DMS153 treated with DMSO at 0.1 percent for 48 hours (cell line): ENCODE results near the gene HBZ.
"Not testable (repeated sequence)": the region's sequence is repeated elsewhere in the genome, so short reads cannot be mapped to it uniquely, and the experiment has no call there.

Experiments
- DNase-seq: peaks from one replicate; lab custom pipeline; 2025; ENCODE audit not compliant: unreplicated experiment; lab: John Stamatoyannopoulos, UW

Gene HBZ

DNA sequence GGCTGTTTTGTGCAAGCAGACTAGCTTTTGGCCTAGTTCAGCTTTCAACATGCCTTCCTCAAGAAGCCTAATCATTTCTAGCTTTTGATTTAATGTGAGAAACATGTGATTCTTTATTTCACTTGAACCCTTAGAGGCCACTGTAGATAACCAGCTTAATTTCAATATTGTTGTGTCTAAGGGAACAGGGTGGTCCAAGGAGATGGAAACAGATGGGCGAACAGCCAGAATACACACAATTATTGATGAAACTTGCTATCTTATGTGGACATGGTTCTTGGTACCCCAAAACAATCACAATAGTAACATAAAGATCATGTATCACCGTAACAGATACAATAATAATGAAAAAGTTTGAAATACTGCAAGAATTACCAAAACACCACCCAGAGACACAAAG lies 18.7 kb upstream of the HBZ start:
- no peak for DNase-seq

GRCh38 chr16:138049-138417 lies 14.4 kb upstream of the HBZ start:
- no peak for DNase-seq

DNA sequence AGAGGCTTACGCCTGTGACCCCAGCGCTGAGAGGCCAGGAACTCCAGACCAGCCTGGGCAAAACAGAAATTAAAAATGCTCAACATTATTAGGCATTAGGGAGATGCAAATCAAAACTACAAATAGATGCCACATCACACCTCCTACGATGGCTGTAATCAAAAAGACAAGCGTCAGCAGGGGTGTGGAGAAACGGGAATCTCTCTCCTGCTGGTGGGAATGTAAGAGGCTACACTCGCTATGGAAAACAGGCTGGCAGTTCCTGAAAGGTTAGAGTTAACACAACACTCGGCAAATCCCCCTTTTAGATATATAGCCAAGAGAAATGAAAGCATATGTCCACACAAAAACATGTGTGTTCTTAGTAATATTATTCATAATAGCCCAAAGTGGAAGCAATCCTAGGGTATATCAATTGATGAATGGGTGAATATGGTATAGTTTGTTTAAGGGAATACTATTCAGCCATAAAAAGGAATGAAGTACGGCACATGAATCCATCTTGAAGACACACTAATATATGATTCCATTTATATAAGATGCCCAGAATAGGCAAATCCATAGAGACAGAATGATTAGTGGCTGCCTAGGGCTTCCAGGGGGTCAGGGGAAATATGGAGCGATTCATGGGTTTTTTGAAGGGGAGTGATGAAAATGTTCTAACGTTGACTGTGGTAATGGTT lies 12.1 kb upstream of the HBZ start:
- no peak for DNase-seq

- DNase-seq, result no peak
Measured at GRCh38 chr16:142405-142967, 10.0 kb upstream of the HBZ start.

DNA sequence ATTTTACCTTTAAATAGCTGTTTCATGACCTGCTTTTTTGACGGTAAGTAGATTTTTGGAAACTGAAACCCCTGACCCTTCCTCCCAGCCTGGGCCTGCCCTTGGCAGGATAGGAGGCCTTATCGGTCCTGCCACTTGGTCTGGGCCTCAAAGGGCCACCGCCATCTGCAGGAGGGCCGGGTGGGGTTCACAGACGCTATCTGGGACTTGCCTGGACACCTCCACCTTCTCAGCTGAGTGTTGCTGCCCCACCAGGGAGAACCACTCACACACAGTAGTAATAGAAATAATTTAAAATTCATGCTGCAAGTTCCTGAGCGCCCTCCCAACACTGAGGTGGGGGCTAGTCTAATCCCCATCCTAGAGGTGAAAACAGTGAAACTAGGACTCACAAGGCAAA lies 9.4 kb upstream of the HBZ start:
- no peak for DNase-seq

DNA sequence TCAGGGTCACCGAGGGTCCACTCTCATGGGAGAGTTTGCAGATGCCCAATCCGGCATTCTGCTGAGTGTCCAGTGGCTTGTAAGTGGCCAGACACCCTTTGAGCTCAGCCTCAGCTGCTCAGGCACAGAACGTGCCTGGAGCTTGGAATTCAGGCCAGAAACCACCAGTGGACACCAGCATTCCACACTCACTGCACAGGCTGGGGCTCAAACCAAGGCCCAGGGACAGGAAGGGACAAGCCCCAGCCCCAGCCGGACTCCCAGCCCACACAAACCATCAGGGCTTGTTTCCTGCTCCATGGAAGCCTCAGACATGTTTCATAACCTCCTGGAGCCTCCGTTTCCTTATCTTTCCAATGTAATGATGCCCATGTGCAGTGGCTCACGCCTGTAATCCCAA lies 9.0 kb upstream of the HBZ start:
- no peak for DNase-seq

DNA sequence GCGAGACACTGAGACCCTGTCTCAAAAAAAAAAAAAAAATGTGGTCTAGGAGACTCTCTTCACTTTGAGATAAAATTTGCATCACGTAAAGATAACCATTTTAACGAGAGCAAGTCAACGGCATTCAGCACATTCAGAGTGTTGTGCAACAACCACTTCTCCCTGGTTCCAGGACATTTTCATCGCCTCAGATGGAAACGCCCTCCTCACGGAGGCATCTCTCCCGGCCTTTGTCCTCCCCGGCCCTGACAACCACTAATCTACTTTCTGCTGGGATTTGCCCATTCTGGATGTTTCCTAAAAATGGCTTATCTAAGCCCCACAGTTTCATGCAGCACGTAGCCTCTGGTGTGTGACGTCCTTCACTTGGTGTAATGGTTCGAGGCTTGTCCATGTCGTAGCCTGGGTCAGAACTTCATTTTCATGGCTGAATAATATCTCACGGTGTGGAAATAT lies 7.6 kb upstream of the HBZ start:
- no peak for DNase-seq

DNA sequence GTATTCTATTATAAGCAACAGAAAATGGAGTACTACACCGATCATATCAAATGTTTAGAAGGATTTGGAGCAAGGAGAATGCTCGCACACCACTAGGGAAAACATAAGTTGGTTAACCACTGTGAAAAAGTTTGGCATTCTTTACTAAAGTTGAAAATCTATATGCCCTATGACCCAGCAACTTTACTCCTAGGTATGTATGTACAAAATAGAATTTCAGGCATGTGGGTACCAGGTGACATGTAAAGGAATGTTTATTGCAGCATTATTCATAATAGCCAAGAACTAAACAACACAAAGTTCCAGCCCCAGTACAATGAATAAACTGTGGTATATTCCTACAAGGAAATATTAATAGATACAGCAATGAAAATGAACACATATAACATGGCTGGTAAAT lies 5.8 kb upstream of the HBZ start:
- no peak for DNase-seq

GRCh38 chr16:149024-149660 lies 3.3 kb upstream of the HBZ start:
- no peak for DNase-seq

DNA sequence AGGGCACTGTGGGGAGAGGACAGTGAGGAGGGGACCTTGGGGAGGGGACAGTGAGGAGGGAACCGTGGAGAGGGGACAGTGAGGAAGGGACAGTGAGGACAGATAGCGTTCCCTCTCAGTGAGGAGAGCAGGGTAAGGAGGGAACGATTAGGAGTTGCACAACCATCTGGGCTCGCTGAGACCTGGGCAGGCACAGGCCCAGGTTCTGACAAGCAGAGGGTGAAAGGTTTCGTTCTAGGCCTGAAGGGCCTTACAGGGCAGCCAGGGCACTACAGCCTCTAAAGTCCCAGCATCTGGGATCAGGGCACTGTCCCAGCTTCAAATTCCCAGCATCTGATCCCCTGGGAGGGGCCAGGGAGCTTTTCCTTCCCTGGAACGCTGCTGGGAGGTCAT lies 681 bp downstream of the HBZ start:
- not testable (repeated sequence) for DNase-seq

DNA sequence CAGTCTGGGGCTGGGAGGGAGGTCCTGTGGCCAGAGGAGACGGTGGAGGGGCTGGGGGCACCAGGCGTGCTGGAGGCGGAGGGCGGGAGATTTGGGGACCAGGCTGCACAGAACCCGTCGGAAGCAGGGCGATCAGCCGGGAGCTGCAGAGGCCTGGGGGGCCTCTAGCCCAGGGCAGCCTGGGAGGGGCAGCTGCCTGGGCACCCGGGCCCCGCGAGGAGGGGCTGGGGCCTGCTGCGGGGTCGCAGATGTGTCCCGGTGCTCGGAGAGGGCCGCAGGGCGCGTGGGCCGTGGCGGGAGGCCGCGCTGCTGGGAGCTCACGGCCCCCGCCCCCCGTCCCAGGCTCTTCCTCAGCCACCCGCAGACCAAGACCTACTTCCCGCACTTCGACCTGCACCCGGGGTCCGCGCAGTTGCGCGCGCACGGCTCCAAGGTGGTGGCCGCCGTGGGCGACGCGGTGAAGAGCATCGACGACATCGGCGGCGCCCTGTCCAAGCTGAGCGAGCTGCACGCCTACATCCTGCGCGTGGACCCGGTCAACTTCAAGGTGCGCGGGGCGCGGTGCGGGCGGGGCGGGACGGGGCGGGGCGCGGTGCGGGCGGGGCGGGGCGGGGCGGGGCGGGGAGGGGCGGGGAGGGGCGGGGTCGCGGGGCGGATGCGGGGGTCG lies 1.2 kb downstream of the HBZ start:
- DNase-seq, result not testable (repeated sequence)

DNA sequence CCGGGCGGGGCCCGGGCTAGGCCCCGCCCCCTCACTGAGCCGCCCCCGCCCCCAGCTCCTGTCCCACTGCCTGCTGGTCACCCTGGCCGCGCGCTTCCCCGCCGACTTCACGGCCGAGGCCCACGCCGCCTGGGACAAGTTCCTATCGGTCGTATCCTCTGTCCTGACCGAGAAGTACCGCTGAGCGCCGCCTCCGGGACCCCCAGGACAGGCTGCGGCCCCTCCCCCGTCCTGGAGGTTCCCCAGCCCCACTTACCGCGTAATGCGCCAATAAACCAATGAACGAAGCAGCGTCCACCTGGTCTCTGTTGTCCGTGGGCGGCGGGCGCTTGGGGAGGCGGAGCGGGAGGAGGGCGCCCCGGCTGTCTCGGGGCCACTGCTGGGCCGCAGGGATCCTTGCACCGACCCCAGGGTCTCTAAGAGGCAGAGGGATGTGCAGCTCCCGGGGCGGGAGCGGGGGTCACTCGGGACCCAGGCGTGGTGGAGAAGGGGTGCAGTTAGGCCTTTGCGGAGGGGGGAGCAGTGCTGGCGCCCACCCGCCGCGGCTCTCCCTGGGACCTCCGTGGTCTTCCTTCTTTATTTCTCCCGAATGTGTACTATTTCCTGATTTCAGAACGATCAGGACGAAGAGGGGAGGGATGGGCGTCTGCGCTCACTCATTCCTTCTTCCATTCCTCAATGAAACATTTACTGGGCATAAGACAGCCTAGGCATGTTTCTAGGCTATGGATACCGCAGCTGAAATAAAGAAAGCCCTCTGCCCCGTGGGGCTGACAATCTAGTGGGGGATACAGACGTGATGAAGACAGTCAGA lies 2.0 kb downstream of the HBZ start:
- DNase-seq, result no peak

- DNase-seq, result no peak
Measured at GRCh38 chr16:155031-155398, 2.6 kb downstream of the HBZ start.

DNA sequence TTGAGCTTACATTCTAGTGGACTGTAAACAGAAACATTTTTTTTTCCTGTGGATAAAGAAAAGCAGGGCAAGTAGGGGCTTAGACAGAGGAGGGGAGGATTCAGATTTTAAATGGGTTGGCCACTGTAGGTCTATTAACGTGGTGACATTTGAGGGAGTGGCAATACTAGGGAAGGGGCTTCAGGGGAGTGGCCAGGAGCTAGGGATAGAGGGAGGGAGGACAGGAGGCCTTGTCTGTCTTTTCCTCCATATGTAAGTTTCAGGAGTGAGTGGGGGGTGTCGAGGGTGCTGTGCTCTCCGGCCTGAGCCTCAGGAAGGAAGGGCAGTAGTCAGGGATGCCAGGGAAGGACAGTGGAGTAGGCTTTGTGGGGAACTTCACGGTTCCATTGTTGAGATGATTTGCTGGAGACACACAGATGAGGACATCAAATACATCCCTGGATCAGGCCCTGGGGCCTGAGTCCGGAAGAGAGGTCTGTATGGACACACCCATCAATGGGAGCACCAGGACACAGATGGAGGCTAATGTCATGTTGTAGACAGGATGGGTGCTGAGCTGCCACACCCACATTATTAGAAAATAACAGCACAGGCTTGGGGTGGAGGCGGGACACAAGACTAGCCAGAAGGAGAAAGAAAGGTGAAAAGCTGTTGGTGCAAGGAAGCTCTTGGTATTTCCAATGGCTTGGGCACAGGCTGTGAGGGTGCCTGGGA lies 6.8 kb downstream of the HBZ start:
- no peak for DNase-seq

- not testable (repeated sequence) for DNase-seq
Measured at GRCh38 chr16:160242-160641, 7.8 kb downstream of the HBZ start.

- no peak for DNase-seq
Measured at GRCh38 chr16:160691-161190, 8.3 kb downstream of the HBZ start.

DNA sequence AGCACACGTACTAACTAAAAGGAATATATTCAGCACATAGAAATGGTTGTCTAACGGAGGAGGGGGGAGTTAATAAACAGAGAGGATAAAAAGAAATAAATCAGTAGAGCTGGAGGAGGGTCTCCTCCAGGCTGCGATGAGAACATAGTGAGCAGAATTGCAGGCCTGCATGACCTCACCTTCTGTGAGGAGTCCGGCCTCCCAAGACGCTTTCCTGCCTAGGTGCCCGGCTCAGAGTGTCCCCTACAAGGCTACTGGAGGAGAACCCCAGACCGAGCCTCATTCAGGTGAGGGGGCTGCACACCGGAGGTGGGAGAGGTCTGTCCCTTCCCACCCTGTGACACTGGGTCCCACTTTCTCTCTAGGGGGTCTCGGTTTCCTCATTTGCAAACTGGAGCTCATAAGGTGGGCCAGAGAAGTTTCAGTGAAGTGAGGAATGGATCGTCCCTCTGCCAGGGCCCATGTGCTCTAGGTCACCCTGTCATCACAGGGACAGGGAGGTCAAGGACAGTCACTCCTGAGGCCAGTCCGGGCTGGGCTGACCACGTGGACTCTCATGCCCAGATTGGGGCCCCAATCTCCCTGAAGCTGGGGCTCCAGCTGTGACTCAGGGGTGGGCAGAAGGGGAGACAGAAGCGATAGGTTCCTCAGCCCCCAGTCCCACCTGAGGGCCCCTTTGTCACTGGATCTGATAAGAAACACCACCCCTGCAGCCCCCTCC lies 10.0 kb downstream of the HBZ start:
- no peak for DNase-seq

GRCh38 chr16:163139-163538 lies 10.7 kb downstream of the HBZ start:
- not testable (repeated sequence) for DNase-seq

DNA sequence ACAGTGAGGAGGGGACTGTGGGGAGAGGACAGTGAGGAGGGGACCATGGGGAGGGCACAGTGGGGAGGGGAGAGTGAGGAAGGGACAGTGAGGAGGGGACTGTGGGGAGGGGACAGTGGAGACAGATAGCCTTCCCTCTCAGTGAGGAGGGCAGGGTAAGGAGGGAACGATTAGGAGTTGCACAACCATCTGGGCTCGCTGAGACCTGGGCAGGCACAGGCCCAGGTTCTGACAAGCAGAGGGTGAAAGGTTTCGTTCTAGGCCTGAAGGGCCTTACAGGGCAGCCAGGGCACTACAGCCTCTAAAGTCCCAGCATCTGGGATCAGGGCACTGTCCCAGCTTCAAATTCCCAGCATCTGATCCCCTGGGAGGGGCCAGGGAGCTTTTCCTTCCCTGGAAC lies 11.3 kb downstream of the HBZ start:
- DNase-seq, result not testable (repeated sequence)
